Neuron (in vitro differentiated cells): ENCODE results near the gene CD180.

ENCODE experiments used
- H2AFZ ChIP-seq: one replicate; pipeline ENCODE4 v1.6.1; 2013; ENCODE audit warnings: low read depth, mild to moderate bottlenecking, inconsistent platforms, low read length, moderate library complexity
- H3K27me3 ChIP-seq: one replicate; pipeline ENCODE4 v1.6.1; 2013; ENCODE audit warnings: low read length; ENCODE audit not compliant: insufficient read depth
- H3K36me3 ChIP-seq: one replicate; pipeline ENCODE4 v1.6.1; 2013; ENCODE audit warnings: low read length; ENCODE audit not compliant: insufficient read depth
- H3K4me1 ChIP-seq: one replicate; pipeline ENCODE4 v1.6.1; 2013; ENCODE audit warnings: low read length; ENCODE audit not compliant: insufficient read depth
- H3K4me3 ChIP-seq: 2 replicates; pipeline ENCODE4 v1.5.1; 2013; ENCODE audit warnings: mild to moderate bottlenecking, low read length, moderate library complexity
- H3K9me3 ChIP-seq: one replicate; pipeline ENCODE4 v1.6.1; 2013; ENCODE audit warnings: low read length

The CD180 gene

DNA sequence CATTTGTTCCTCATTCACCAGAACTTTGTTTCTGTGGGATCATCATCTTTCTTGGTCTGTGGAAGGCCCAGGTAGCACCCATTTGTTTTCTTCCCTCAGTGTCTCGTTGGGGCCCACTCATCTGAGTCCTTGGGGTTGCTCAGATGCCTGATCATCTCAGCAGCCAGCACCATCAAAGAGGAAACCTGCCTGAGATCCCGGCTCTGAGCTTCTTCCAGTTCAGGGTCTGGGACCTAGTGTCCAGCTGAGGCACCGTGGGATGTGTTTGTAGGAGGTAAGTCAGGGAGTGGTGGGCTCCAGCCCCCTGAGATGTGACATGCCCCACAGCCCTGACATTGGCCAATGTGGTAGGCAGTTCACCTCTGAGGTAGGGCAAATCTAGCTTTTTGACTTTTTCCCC, 9.4 kb upstream of the CD180 start:
- no peak overlapping the region for H3K4me3 ChIP-seq
- H3K27me3 ChIP-seq: no peaks in the 10 kb centered on the region
- H2AFZ ChIP-seq: no peak overlapping the region
- no peaks in the 10 kb centered on the region for H3K9me3 ChIP-seq
- no peaks in the 10 kb centered on the region for H3K4me1 ChIP-seq
- H3K36me3 ChIP-seq: no peaks in the 10 kb centered on the region

DNA sequence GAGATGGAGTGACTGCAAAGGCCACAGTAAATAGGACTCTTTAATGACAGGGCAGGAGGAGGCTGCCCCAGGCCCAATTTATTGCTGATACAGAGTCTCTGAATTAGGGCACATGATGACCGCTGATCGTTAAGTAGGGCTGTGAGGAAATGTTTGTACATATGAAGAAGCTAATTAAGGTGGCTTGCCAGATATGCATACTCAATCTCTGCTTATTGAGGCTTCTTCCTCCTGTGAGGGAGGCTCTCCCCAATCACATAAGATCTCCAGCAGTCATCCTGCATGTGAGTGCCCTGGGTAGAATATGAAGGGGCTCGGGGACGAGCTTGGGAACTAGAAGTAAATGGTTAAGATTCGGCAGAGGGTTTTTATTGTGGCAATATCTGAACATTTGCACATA, 8.2 kb upstream of the CD180 start:
- H2AFZ ChIP-seq: no peak overlapping the region
- no peaks in the 10 kb centered on the region for H3K9me3 ChIP-seq

DNA sequence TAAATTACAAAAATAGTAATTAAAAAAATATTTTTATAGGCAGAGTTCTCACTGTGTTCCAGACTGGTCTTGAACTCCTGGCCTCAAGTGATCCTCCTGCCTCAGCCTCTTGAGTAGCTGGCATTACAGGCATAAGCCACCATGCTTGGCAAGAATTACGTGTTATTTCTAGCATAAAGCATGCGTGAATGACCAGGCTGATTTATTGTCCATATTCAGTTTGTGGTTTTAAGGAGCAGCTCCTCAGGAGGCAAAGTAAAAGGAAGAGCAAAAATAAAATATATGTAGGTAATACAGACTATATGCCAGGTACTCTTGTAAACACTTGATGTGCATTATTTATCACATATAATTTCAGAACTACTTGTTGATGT, 7.1 kb upstream of the CD180 start:
- H3K9me3 ChIP-seq: no peaks in the 10 kb centered on the region

More for the DNA sequence above, 8.2 kb upstream of the CD180 start:
- H3K36me3 ChIP-seq: no peaks in the 10 kb centered on the region
- H3K4me1 ChIP-seq: no peaks in the 10 kb centered on the region
- H3K4me3 ChIP-seq: no peak overlapping the region
- H3K27me3 ChIP-seq: no peaks in the 10 kb centered on the region

GRCh38 chr5:67202828-67203227, 6.2 kb upstream of the CD180 start:
- Histone ChIP-seq H3K4me3 (no peak overlapping the region), H3K4me1 (no peaks in the 10 kb centered on the region), H3K36me3 (no peaks in the 10 kb centered on the region), H3K9me3 (no peaks in the 10 kb centered on the region), H3K27me3 (no peaks in the 10 kb centered on the region), H2AFZ (no peak overlapping the region)

More for the DNA sequence above, 7.1 kb upstream of the CD180 start:
- H3K27me3 ChIP-seq: no peaks in the 10 kb centered on the region
- no peak overlapping the region for H2AFZ ChIP-seq
- no peaks in the 10 kb centered on the region for H3K4me1 ChIP-seq
- no peaks in the 10 kb centered on the region for H3K36me3 ChIP-seq
- no peak overlapping the region for H3K4me3 ChIP-seq

GRCh38 chr5:67201897-67202549, 5.4 kb upstream of the CD180 start:
- Histone ChIP-seq H2AFZ (no peak overlapping the region), H3K9me3 (no peaks in the 10 kb centered on the region), H3K27me3 (no peaks in the 10 kb centered on the region), H3K4me1 (no peaks in the 10 kb centered on the region), H3K36me3 (no peaks in the 10 kb centered on the region), H3K4me3 (no peak overlapping the region)

- no peaks in the 10 kb centered on the region for H3K4me1 ChIP-seq
- H3K9me3 ChIP-seq: no peaks in the 10 kb centered on the region
- no peak overlapping the region for H3K4me3 ChIP-seq
- H3K36me3 ChIP-seq: no peaks in the 10 kb centered on the region
- no peak overlapping the region for H2AFZ ChIP-seq
- H3K27me3 ChIP-seq: no peaks in the 10 kb centered on the region
Measured at GRCh38 chr5:67200809-67201562, 4.4 kb upstream of the CD180 start.

DNA sequence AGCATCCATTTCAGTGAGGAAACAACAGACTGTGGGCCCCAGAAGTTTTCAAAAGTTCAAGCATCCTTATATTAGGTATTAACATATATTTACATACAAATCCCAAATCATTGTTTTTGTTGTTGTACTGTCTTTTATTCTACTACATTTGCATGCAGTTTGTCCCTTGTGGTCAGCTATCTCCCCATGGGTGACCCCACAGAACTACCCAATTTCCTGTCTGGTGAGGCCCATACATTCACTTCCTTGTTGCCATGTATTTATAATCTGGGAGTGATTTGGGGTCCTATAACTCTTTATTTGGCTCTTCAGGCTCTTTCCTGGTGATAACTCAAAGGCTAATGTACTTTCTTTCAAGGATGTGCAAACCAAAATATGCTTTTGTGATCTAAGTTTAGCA, 3.3 kb upstream of the CD180 start:
- Histone ChIP-seq H3K27me3 (no peaks in the 10 kb centered on the region), H3K4me3 (no peak overlapping the region), H3K9me3 (no peaks in the 10 kb centered on the region), H2AFZ (no peak overlapping the region), H3K4me1 (no peaks in the 10 kb centered on the region), H3K36me3 (no peaks in the 10 kb centered on the region)

DNA sequence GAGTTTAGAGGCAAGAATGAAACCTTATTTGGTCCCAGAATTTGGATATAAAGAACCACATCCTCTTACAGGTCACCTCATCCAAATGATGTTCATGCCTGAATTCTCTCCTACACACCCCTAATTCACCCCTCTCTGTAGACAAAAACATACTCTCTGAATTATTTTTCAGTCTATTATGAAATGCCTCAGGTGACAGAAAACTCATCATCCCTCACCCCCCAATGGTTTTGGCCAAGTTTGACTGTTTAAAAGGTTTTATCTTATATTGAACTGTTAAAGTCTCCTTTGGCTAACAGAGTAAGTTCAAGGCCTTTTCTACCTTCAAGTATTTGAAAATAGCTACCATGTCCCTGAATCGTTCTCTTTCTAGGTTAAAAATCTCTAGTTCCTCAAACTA, 2.3 kb upstream of the CD180 start:
- no peak overlapping the region for H2AFZ ChIP-seq
- H3K36me3 ChIP-seq: no peaks in the 10 kb centered on the region
- H3K27me3 ChIP-seq: no peaks in the 10 kb centered on the region
- no peaks in the 10 kb centered on the region for H3K4me1 ChIP-seq
- no peak overlapping the region for H3K4me3 ChIP-seq
- no peaks in the 10 kb centered on the region for H3K9me3 ChIP-seq

DNA sequence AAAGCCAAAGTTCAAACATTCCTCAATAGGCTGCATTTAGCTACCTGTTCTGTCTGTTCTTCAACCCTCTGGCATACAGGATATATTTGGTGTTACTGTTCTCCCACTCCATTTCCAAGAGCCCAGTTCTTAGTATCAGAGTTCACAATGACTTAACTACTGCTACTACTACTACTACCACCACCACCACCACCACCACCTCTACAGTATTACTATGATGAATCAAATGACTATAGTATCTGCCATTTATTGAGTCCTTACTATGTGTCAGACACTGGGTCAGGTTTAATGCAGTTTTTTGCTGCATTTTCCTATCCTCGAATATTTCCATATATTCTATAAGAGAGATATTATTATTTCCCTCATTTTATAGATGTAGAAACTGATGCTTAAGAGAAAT, 937 bp upstream of the CD180 start:
- H3K4me3 ChIP-seq: no peak overlapping the region
- no peak overlapping the region for H2AFZ ChIP-seq
- H3K4me1 ChIP-seq: peaks cover 9% of the 10 kb centered on the region
- H3K9me3 ChIP-seq: no peaks in the 10 kb centered on the region
- no peaks in the 10 kb centered on the region for H3K27me3 ChIP-seq
- no peaks in the 10 kb centered on the region for H3K36me3 ChIP-seq

GRCh38 chr5:67195406-67196275, 958 bp downstream of the CD180 start:
- Histone ChIP-seq H3K4me1 (peaks cover 9% of the 10 kb centered on the region), H2AFZ (no peak overlapping the region), H3K27me3 (no peaks in the 10 kb centered on the region), H3K36me3 (no peaks in the 10 kb centered on the region), H3K9me3 (no peaks in the 10 kb centered on the region), H3K4me3 (no peak overlapping the region)

GRCh38 chr5:67194166-67194565, 2.4 kb downstream of the CD180 start:
- H3K36me3 ChIP-seq: no peaks in the 10 kb centered on the region
- H3K4me1 ChIP-seq: peaks cover 9% of the 10 kb centered on the region
- no peaks in the 10 kb centered on the region for H3K9me3 ChIP-seq
- no peak overlapping the region for H2AFZ ChIP-seq
- no peak overlapping the region for H3K4me3 ChIP-seq
- H3K27me3 ChIP-seq: no peaks in the 10 kb centered on the region

- Histone ChIP-seq H3K4me3 (no peak overlapping the region), H3K36me3 (no peaks in the 10 kb centered on the region), H3K9me3 (no peaks in the 10 kb centered on the region), H3K4me1 (peaks cover 11% of the 10 kb centered on the region), H3K27me3 (no peaks in the 10 kb centered on the region), H2AFZ (peak overlapping the region; percentile 38)
Measured at GRCh38 chr5:67193439-67193807, 3.2 kb downstream of the CD180 start.

DNA sequence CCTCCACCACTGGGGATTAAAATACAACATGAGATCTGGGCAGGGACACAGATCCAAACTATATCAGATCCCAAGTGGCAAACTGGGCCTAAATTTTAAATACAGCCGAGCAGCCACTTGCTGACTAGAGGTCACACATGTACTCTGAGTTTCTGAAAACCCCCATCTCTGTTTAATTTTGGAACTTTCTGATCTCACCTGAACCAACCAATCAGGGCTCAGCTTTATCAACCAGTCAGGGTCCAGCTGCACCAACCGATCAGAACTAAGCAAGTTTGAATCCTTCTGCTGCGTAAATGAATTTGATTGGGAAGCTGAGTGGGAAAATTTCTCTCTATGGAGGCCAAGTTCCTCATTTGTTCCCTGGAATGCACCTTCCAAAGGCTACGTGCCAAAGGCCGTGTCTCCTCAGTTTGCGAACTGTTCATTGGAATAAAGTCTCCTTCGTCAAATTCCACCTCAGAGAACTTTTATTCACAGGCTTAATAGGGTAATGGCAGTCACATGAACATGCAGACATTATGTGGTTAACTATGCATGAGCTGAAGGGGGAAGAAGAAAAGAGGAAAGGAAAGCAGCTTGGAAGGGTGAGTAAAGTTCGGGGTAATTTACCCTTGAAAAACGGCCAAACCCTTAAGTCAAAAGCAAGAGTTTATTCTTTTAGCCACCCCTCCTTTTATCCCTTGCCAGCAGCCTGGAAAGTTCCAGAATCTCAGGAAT, 3.7 kb downstream of the CD180 start:
- H3K4me3 ChIP-seq: no peak overlapping the region
- no peaks in the 10 kb centered on the region for H3K36me3 ChIP-seq
- peak overlapping the region; percentile 38 for H2AFZ ChIP-seq
- H3K4me1 ChIP-seq: peaks cover 12% of the 10 kb centered on the region
- no peaks in the 10 kb centered on the region for H3K27me3 ChIP-seq
- no peaks in the 10 kb centered on the region for H3K9me3 ChIP-seq
